Neuron (in vitro differentiated cells): ENCODE measurements around the gene B4GALT1.

Source experiments
- H2AFZ ChIP-seq: one replicate; pipeline ENCODE4 v1.6.1; 2013; ENCODE audit warnings: low read depth, mild to moderate bottlenecking, inconsistent platforms, low read length, moderate library complexity
- H3K27me3 ChIP-seq: one replicate; pipeline ENCODE4 v1.6.1; 2013; ENCODE audit warnings: low read length; ENCODE audit not compliant: insufficient read depth
- H3K36me3 ChIP-seq: one replicate; pipeline ENCODE4 v1.6.1; 2013; ENCODE audit warnings: low read length; ENCODE audit not compliant: insufficient read depth
- H3K4me1 ChIP-seq: one replicate; pipeline ENCODE4 v1.6.1; 2013; ENCODE audit warnings: low read length; ENCODE audit not compliant: insufficient read depth
- H3K4me3 ChIP-seq: 2 replicates; pipeline ENCODE4 v1.5.1; 2013; ENCODE audit warnings: mild to moderate bottlenecking, low read length, moderate library complexity
- H3K9me3 ChIP-seq: one replicate; pipeline ENCODE4 v1.6.1; 2013; ENCODE audit warnings: low read length

Gene B4GALT1

GRCh38 chr9:33167084-33167971 lies at the start of gene B4GALT1:
Gene B4GALT1 (minus strand): TSS chr9:33167336. CDS start chr9:33167169, 167 bp downstream.
- Histone ChIP-seq H3K27me3 (peaks cover 25% of the 10 kb centered on the region), H2AFZ (peak within 1 kb of the TSS; percentile 96), H3K36me3 (no peaks in the 10 kb centered on the region), H3K9me3 (no peaks in the 10 kb centered on the region), H3K4me1 (peaks cover 17% of the 10 kb centered on the region), H3K4me3 (peak within 1 kb of the TSS; percentile 83)

- Histone ChIP-seq H3K27me3 (peaks cover 16% of the 10 kb centered on the region), H3K9me3 (no peaks in the 10 kb centered on the region), H2AFZ (no peak overlapping the region), H3K36me3 (no peaks in the 10 kb centered on the region), H3K4me3 (no peak overlapping the region), H3K4me1 (no peaks in the 10 kb centered on the region)
Observed at GRCh38 chr9:33211695-33212393, 44.7 kb upstream of the B4GALT1 start.

GRCh38 chr9:33210006-33210715 lies 43.0 kb upstream of the B4GALT1 start:
- H2AFZ ChIP-seq = no peak overlapping the region
- no peaks in the 10 kb centered on the region for H3K4me1 ChIP-seq
- no peaks in the 10 kb centered on the region for H3K9me3 ChIP-seq
- H3K4me3 ChIP-seq = no peak overlapping the region
- peaks cover 24% of the 10 kb centered on the region for H3K27me3 ChIP-seq
- H3K36me3 ChIP-seq = no peaks in the 10 kb centered on the region

GRCh38 chr9:33209394-33209793 lies 42.3 kb upstream of the B4GALT1 start:
- Histone ChIP-seq H2AFZ (no peak overlapping the region), H3K27me3 (peaks cover 29% of the 10 kb centered on the region), H3K9me3 (no peaks in the 10 kb centered on the region), H3K4me3 (no peak overlapping the region), H3K4me1 (no peaks in the 10 kb centered on the region), H3K36me3 (no peaks in the 10 kb centered on the region)

GRCh38 chr9:33202552-33203201 lies 35.5 kb upstream of the B4GALT1 start:
- peaks cover 61% of the 10 kb centered on the region for H3K27me3 ChIP-seq
- no peaks in the 10 kb centered on the region for H3K36me3 ChIP-seq
- H3K4me3 ChIP-seq = no peak overlapping the region
- H3K9me3 ChIP-seq = no peaks in the 10 kb centered on the region
- no peaks in the 10 kb centered on the region for H3K4me1 ChIP-seq
- H2AFZ ChIP-seq = no peak overlapping the region

GRCh38 chr9:33202018-33202417 lies 34.9 kb upstream of the B4GALT1 start:
- no peaks in the 10 kb centered on the region for H3K9me3 ChIP-seq
- no peak overlapping the region for H3K4me3 ChIP-seq
- H3K27me3 ChIP-seq = peaks cover 62% of the 10 kb centered on the region
- no peaks in the 10 kb centered on the region for H3K4me1 ChIP-seq
- no peaks in the 10 kb centered on the region for H3K36me3 ChIP-seq
- H2AFZ ChIP-seq = no peak overlapping the region

- peaks cover 50% of the 10 kb centered on the region for H3K27me3 ChIP-seq
Observed at GRCh38 chr9:33198165-33198564, 31.0 kb upstream of the B4GALT1 start.

GRCh38 chr9:33197279-33198152 lies 30.4 kb upstream of the B4GALT1 start:
- no peak overlapping the region for H3K4me3 ChIP-seq
- peaks cover 47% of the 10 kb centered on the region for H3K27me3 ChIP-seq
- no peaks in the 10 kb centered on the region for H3K9me3 ChIP-seq
- no peaks in the 10 kb centered on the region for H3K4me1 ChIP-seq
- H2AFZ ChIP-seq = no peak overlapping the region
- no peaks in the 10 kb centered on the region for H3K36me3 ChIP-seq

More at GRCh38 chr9:33198165-33198564, 31.0 kb upstream of the B4GALT1 start:
- no peak overlapping the region for H3K4me3 ChIP-seq
- H3K9me3 ChIP-seq = no peaks in the 10 kb centered on the region
- no peaks in the 10 kb centered on the region for H3K4me1 ChIP-seq
- no peaks in the 10 kb centered on the region for H3K36me3 ChIP-seq
- no peak overlapping the region for H2AFZ ChIP-seq

GRCh38 chr9:33196736-33197135 lies 29.6 kb upstream of the B4GALT1 start:
- Histone ChIP-seq H3K27me3 (peaks cover 41% of the 10 kb centered on the region), H3K36me3 (no peaks in the 10 kb centered on the region), H3K4me1 (no peaks in the 10 kb centered on the region), H2AFZ (no peak overlapping the region), H3K4me3 (no peak overlapping the region), H3K9me3 (no peaks in the 10 kb centered on the region)

GRCh38 chr9:33193818-33194217 lies 26.7 kb upstream of the B4GALT1 start:
- no peak overlapping the region for H3K4me3 ChIP-seq
- no peaks in the 10 kb centered on the region for H3K9me3 ChIP-seq
- H3K27me3 ChIP-seq = peaks cover 30% of the 10 kb centered on the region
- H3K36me3 ChIP-seq = no peaks in the 10 kb centered on the region
- peaks cover 5% of the 10 kb centered on the region for H3K4me1 ChIP-seq
- H2AFZ ChIP-seq = no peak overlapping the region

- Histone ChIP-seq H3K9me3 (no peaks in the 10 kb centered on the region), H3K27me3 (peaks cover 32% of the 10 kb centered on the region), H2AFZ (no peak overlapping the region), H3K4me1 (peaks cover 6% of the 10 kb centered on the region), H3K36me3 (no peaks in the 10 kb centered on the region), H3K4me3 (no peak overlapping the region)
Observed at GRCh38 chr9:33192493-33193255, 25.5 kb upstream of the B4GALT1 start.
